HCT116 (cell line): ENCODE measurements around the gene NACC1. TPM values are rescaled to one million over a fixed set of nuclear protein-coding genes. Genes with fewer than 3 reads are reported as not detected.

Experiments
- ATAC-seq: fragments of 200-7000 bp; cut with Tn5 transposase; 2 replicates; pipeline ENCODE4 v1.9.1; 2020; ENCODE audit warnings: mild to moderate bottlenecking, moderate library complexity
- BruUV-seq: library from RNA; stranded (reverse); fragments of 400-500 nt; replicated peaks from 2 replicates; lab custom pipeline; 2021; lab: Mats Ljungman, UMichigan
- CTCF ChIA-PET: fragments of 300-600 bp; sonication (Branson Sonifier 250); formaldehyde crosslinking; loops from one replicate; lab custom pipeline; 2021; ENCODE audit warnings: antibody characterized with exemption; lab: Charles Lee
- POLR2A ChIA-PET: fragments of 300-600, 350-600 bp; sonication (Branson Sonifier 250); formaldehyde crosslinking; loops from one replicate; lab custom pipeline; 2021; ENCODE audit warnings: antibody characterized with exemption; lab: Charles Lee
- RAD21 ChIA-PET, 2 experiments: fragments of 300-600 bp; sonication (Branson Sonifier 250); formaldehyde crosslinking; loops; one replicate each; lab custom pipeline; 2023; ENCODE audit warnings: low total read pairs in 2 of 2; ENCODE audit not compliant: uncharacterized antibody in 2 of 2, unreplicated experiment in 2 of 2, low non-redundant PET in 1 of 2; lab: Charles Lee
- DNase-seq: peaks from one replicate; pipeline ENCODE4 v3.0.0-alpha.2; 2010; ENCODE audit warnings: low read depth, low spot score
- H2AFZ ChIP-seq: fragments of 200-600 bp; shearing (Covaris generic), sonication (generic); 2 replicates; pipeline ENCODE4 v1.6.1; 2017; ENCODE audit warnings: low read depth, mixed run types, mixed read lengths, antibody characterized with exemption, low read length; ENCODE audit not compliant: poor library complexity, severe bottlenecking
- H3K27ac ChIP-seq: 2 replicates; pipeline ENCODE4 v1.5.1; 2012; ENCODE audit warnings: low read depth, low read length
- H3K27me3 ChIP-seq: fragments of 200-600 bp; sonication (generic); 2 replicates; pipeline ENCODE4 v1.6.1; 2016; ENCODE audit warnings: mixed run types, low read length, mixed read lengths; ENCODE audit not compliant: insufficient read depth
- H3K36me3 ChIP-seq, 2 experiments: fragments of 200-500 bp in 1 of 2; fragments of 200-600 bp in 1 of 2; sonication (Bioruptor generic) in 1 of 2; sonication (generic) in 1 of 2; 2 replicates each; pipeline versions ENCODE4 v1.5.1 to v1.6.1; 2014 to 2016; ENCODE audit warnings: low read length in 2 of 2, inconsistent platforms in 1 of 2, mixed read lengths in 1 of 2, mixed run types in 1 of 2; ENCODE audit not compliant: insufficient read depth in 2 of 2, control insufficient read depth in 1 of 2
- H3K4me1 ChIP-seq, 2 experiments: fragments of 200-600 bp in 1 of 2; sonication (generic) in 1 of 2; 2 replicates each; pipeline versions ENCODE4 v1.5.1 to v1.6.1; 2012 to 2017; ENCODE audit warnings: low read length in 2 of 2, inconsistent platforms in 1 of 2, mild to moderate bottlenecking in 1 of 2, mixed read lengths in 1 of 2, mixed run types in 1 of 2, moderate library complexity in 1 of 2; ENCODE audit not compliant: insufficient read depth in 2 of 2, control insufficient read depth in 1 of 2
- H3K4me2 ChIP-seq: fragments of 200-600 bp; sonication (generic); 2 replicates; pipeline ENCODE4 v1.6.1; 2017; ENCODE audit warnings: mixed run types, low read length, mixed read lengths
- H3K4me3 ChIP-seq, 2 experiments: fragments of 200-600 bp in 1 of 2; sonication (generic) in 1 of 2; replicated peaks in 1 of 2; 2 replicates each; pipeline ENCODE4 v1.5.1; 2011 to 2016; ENCODE audit warnings: low read length in 2 of 2, control low read depth in 1 of 2, low read depth in 1 of 2, mild to moderate bottlenecking in 1 of 2, mixed read lengths in 1 of 2, mixed run types in 1 of 2
- H3K79me2 ChIP-seq: fragments of 200-600 bp; sonication (generic); 2 replicates; pipeline ENCODE4 v1.6.1; 2017; ENCODE audit warnings: mild to moderate bottlenecking, mixed run types, low read length, moderate library complexity, mixed read lengths; ENCODE audit not compliant: insufficient read depth
- H3K9ac ChIP-seq: fragments of 200-600 bp; sonication (generic); 2 replicates; pipeline ENCODE4 v1.6.1; 2016; ENCODE audit warnings: low read length, mixed read lengths
- H3K9me2 ChIP-seq: fragments of 200-600 bp; sonication (generic), shearing (Covaris generic); 2 replicates; pipeline ENCODE4 v1.6.1; 2017; ENCODE audit warnings: mixed run types, mild to moderate bottlenecking, moderate library complexity; ENCODE audit not compliant: insufficient read depth
- H3K9me3 ChIP-seq, 2 experiments: fragments of 200-500 bp in 1 of 2; fragments of 200-600 bp in 1 of 2; sonication (Bioruptor generic) in 1 of 2; sonication (generic) in 1 of 2; 2 replicates each; pipeline ENCODE4 v1.6.1; 2014 to 2017; ENCODE audit warnings: low read length in 2 of 2, mixed read lengths in 2 of 2, inconsistent platforms in 1 of 2, low read depth in 1 of 2, mild to moderate bottlenecking in 1 of 2, mixed run types in 1 of 2, moderate library complexity in 1 of 2; ENCODE audit not compliant: control insufficient read depth in 1 of 2, insufficient read depth in 1 of 2
- H4K20me1 ChIP-seq: fragments of 200-600 bp; sonication (generic), shearing (Covaris generic); 2 replicates; pipeline ENCODE4 v1.6.1; 2017; ENCODE audit warnings: mixed run types, mild to moderate bottlenecking, moderate library complexity; ENCODE audit not compliant: insufficient read depth
- CEBPB ChIP-seq: IDR thresholded peaks from 2 replicates; pipeline ENCODE4 v1.6.1; 2012; ENCODE audit warnings: low read depth
- CTCF ChIP-seq, 3 experiments: fragments of 200-600 bp in 1 of 3; sonication (generic) in 1 of 3; IDR thresholded peaks in 2 of 3; conservative IDR thresholded peaks in 1 of 3; 2 replicates each; pipeline ENCODE4 v1.5.1; 2012 to 2017; ENCODE audit warnings: low read depth in 2 of 3, low read length in 2 of 3, antibody characterized with exemption in 1 of 3, borderline replicate concordance in 1 of 3, control low read depth in 1 of 3, mild to moderate bottlenecking in 1 of 3, mixed read lengths in 1 of 3, mixed run types in 1 of 3, moderate library complexity in 1 of 3; ENCODE audit not compliant: insufficient read depth in 1 of 3
- EGR1 ChIP-seq: IDR thresholded peaks from 2 replicates; pipeline ENCODE4 v1.6.1; 2012; ENCODE audit warnings: low read depth
- EZH2phosphoT487 ChIP-seq: fragments of 200-600 bp; IDR thresholded peaks from 2 replicates; pipeline ENCODE4 v1.6.1; 2018; ENCODE audit warnings: antibody characterized with exemption, borderline replicate concordance
- JUND ChIP-seq: IDR thresholded peaks from 2 replicates; pipeline ENCODE4 v1.6.1; 2012
- MAX ChIP-seq: IDR thresholded peaks from 2 replicates; pipeline ENCODE4 v1.6.1; 2012
- POLR2AphosphoS5 ChIP-seq: IDR thresholded peaks from 2 replicates; pipeline ENCODE4 v1.6.1; 2011; ENCODE audit warnings: mild to moderate bottlenecking, low read depth, low read length, moderate library complexity
- RAD21 ChIP-seq: IDR thresholded peaks from 2 replicates; pipeline ENCODE4 v1.6.1; 2012; ENCODE audit warnings: low read depth, mild to moderate bottlenecking
- TCF7L2 ChIP-seq: IDR thresholded peaks from 2 replicates; pipeline ENCODE4 v1.7.0; 2011; ENCODE audit warnings: borderline replicate concordance, inconsistent platforms; ENCODE audit not compliant: insufficient read depth, insufficient read length; ENCODE audit errors: extremely low read depth
- YY1 ChIP-seq: IDR thresholded peaks from 2 replicates; pipeline ENCODE4 v1.6.1; 2011; ENCODE audit warnings: low read length, low read depth, moderate library complexity, mild to moderate bottlenecking; ENCODE audit not compliant: insufficient replicate concordance; ENCODE audit errors: extremely low read depth
- ZBTB33 ChIP-seq: IDR thresholded peaks from 2 replicates; pipeline ENCODE4 v1.6.1; 2011; ENCODE audit warnings: mild to moderate bottlenecking, low read length, moderate library complexity; ENCODE audit not compliant: insufficient replicate concordance; ENCODE audit errors: extremely low read depth
- intact Hi-C: fragments of 100-400 bp; cut with micrococcal nuclease; formaldehyde crosslinking; loops from 2 replicates; pipeline ENCODE4 v1.10.0; 2022
- total RNA-seq: library from RNA; stranded (reverse); gene quantifications from one replicate; pipeline ENCODE4 v1.2.1, GENCODE V29; 2021; ENCODE audit not compliant: unreplicated experiment

NACC1 gene
- total RNA-seq, 1 experiment from 2014 or later, result 181 TPM

GRCh38 chr19:13139633-13140311 is 21.7 kb downstream of the NACC1 start:
- H3K27me3 ChIP-seq, result no peaks in the 10 kb centered on the region
- TSS peak; percentile 47 for BruUV-seq
- no peak for TF ChIP-seq MAX
- TF ChIP-seq TCF7L2, result no peak
- no peak for TF ChIP-seq CEBPB
- TF ChIP-seq ZBTB33, result no peak
- TF ChIP-seq EGR1, result no peak
- TF ChIP-seq CTCF (IDR thresholded peaks at IDR 0.05 in 2 of 3, conservative IDR thresholded peaks at IDR 0.05 in 1 of 3; ENCODE audit: borderline replicate concordance in 1 of 3, insufficient read depth in 1 of 3, low read depth in 2 of 3, low read length in 2 of 3), result no peak
- TF ChIP-seq YY1, result no peak
- TF ChIP-seq JUND, result no peak
- TF ChIP-seq POLR2AphosphoS5, result no peak
- TF ChIP-seq EZH2phosphoT487, result no peak
- no peak for TF ChIP-seq RAD21
- no peaks in the 10 kb centered on the region for H4K20me1 ChIP-seq
- H3K9me2 ChIP-seq, result no peaks in the 10 kb centered on the region
- H3K4me3 ChIP-seq, result no peak overlapping the region
- ChIA-PET RAD21 (no interaction called here), POLR2A (no interaction called here), CTCF (no interaction called here)
- peaks cover 12 to 39% of the 10 kb centered on the region in 2 experiments; a peak in 3 of 4 replicates for H3K36me3 ChIP-seq
- intact Hi-C loops, result no loop called here
- peaks cover 10% of the 10 kb centered on the region for H3K79me2 ChIP-seq
- no peak overlapping the region for H3K9ac ChIP-seq
- no peaks in the 10 kb centered on the region for H3K9me3 ChIP-seq
- DNase-seq, result no peak
- ATAC-seq, result no peak
- no peak overlapping the region; the same call in 1 of the 2 replicates for H3K27ac ChIP-seq
- H3K4me2 ChIP-seq, result no peak overlapping the region
- H2AFZ ChIP-seq, result no peak overlapping the region
- H3K4me1 ChIP-seq, result peaks cover 34 to 51% of the 10 kb centered on the region in 2 experiments
